Epithelial cell of esophagus (primary cell): ENCODE measurements around the gene DBH.

Source experiments
- DNase-seq: peaks from one replicate; pipeline ENCODE4 v3.0.0; 2010; ENCODE audit warnings: low read depth
- H3K4me3 ChIP-seq: 2 replicates; pipeline ENCODE4 v1.5.1; 2011; ENCODE audit warnings: mild to moderate bottlenecking, low read length, control low read depth
- CTCF ChIP-seq: IDR thresholded peaks from 2 replicates; pipeline ENCODE4 v1.5.1; 2011; ENCODE audit warnings: low read depth, mild to moderate bottlenecking, low read length, control low read depth, inconsistent platforms; ENCODE audit not compliant: insufficient read depth; ENCODE audit errors: missing control alignments

DBH gene

DNA sequence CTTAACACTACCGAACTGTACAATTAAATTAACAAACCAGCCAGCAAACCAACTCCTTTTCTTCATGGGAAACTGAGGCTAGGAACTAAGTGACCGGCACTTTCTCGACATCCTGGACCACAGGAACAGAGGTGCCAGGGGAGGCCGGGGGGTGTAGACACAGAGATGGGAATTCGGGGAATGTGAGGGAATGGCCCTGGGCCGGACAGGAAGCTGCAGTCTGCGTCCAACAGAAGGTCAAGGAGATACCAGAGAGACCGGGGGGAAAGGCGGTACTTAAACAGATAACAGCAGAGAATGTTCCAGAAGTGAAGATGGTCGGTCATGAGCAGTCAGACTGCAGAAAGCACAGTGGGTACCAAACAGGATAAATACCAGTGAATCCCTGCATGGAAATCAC is 40.3 kb downstream of the DBH start:
- no peak for DNase-seq
- H3K4me3 ChIP-seq, result no peak overlapping the region
- TF ChIP-seq CTCF, result no peak

DNA sequence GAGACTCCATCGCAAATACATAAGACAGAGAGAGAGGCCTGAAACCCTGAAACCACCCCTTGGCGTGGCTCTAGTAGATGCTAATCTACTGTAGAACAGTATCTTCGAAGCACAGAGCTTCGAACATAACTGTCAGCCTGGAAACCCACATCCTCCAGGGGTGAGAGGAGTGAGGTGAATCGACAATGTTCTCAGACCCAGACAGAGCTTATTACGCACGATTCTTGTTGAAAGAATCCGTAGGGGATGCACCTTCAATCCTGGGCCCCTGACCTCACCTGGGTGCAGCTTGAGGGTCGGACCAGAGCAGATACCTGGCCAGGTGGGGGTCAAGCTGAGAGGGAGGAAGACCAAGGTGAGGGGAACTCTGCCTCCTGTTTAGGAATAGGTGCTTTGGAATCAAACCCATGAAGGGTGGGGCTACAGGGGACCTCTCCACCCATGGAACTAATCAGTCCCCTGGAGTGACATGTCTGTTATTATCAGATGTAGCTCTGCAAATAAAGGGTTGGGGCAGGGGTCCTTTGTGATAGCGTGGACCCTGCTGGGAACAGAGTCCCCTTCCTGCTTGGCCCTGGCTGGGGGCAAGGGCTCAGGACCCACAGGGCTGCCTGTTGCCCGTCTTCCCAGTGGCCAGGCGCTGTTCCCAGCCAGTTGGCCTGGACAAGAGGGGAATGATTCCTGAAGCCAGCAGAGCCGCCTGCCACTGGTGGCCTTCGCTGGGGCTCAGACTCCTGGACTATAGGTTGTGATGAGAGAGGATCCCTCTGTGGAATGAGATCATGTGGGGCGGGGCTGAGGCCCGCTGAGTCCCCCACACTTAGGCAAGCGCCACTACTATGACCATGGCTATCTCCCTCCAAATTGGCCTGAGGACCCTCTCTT is 41.2 kb downstream of the DBH start:
- no peak overlapping the region for H3K4me3 ChIP-seq
- TF ChIP-seq CTCF, result no peak
- DNase-seq, result no peak

GRCh38 chr9:133679056-133679455 is 42.9 kb downstream of the DBH start:
- no peak for TF ChIP-seq CTCF
- DNase-seq, result no peak
- no peak overlapping the region for H3K4me3 ChIP-seq

- TF ChIP-seq CTCF, result no peak
- no peak overlapping the region for H3K4me3 ChIP-seq
- no peak for DNase-seq
These were observed 43.4 kb downstream of the DBH start for GRCh38 chr9:133679466-133680061.

GRCh38 chr9:133680250-133680975 is 44.2 kb downstream of the DBH start:
- TF ChIP-seq CTCF, result no peak
- no peak for DNase-seq
- no peak overlapping the region for H3K4me3 ChIP-seq

GRCh38 chr9:133680976-133681657 is 45.0 kb downstream of the DBH start:
- H3K4me3 ChIP-seq, result no peak overlapping the region
- TF ChIP-seq CTCF, result no peak
- DNase-seq, result no peak
